GM13977 (cell line): ENCODE data around the gene MRGPRX3.
A peak's percentile ranks its signal among the peaks of the same experiment; 100 is the strongest.

ENCODE experiments used
- DNase-seq: peaks from one replicate; pipeline ENCODE4 v3.0.0; 2012; ENCODE audit warnings: low spot score
- CTCF ChIP-seq: IDR thresholded peaks from 2 replicates; pipeline ENCODE4 v1.5.1; 2012; ENCODE audit warnings: mild to moderate bottlenecking, control low read depth; ENCODE audit not compliant: insufficient read depth; ENCODE audit errors: extremely low read depth, missing control alignments
- in situ Hi-C: fragments of 300-500 bp; cut with MboI; formaldehyde crosslinking; loops from one replicate; pipeline ENCODE4 v1.12.0; 2022; ENCODE audit warnings: low sequenced_read_pairs, low pct_unique_long_range_greater_than_20kb, mixed read lengths, inconsistent platforms; ENCODE audit not compliant: unreplicated experiment

MRGPRX3 gene

DNA sequence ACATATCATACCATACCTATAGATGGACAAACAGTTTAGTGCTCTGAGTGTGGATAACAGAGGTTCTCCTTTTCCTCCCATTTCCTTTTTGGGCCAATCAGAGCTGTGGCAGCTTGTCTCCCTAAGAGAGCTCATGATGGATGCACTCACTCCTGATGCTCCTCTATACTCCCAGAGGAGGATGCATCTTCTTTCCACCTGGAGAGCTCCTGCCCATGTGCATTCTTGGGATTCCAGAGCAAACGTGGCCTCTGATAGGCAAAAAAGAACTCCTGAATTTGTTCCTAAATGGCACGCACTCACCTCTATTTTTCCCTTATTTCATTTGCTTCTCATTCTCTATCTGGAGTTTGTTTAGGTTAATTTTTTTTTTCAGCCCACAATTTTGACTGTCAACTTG is 2.9 kb downstream of the MRGPRX3 start:
- DNase-seq, result no peak
- TF ChIP-seq CTCF, result no peak
- in situ Hi-C loops, result no loop called here

- DNase-seq, result no peak
- in situ Hi-C loops, result no loop called here
- TF ChIP-seq CTCF, result no peak
Measured at GRCh38 chr11:18137186-18137800, 4.9 kb downstream of the MRGPRX3 start.

GRCh38 chr11:18140145-18140544 is 7.8 kb downstream of the MRGPRX3 start:
- TF ChIP-seq CTCF, result no peak
- in situ Hi-C loops, result no loop called here
- no peak for DNase-seq

DNA sequence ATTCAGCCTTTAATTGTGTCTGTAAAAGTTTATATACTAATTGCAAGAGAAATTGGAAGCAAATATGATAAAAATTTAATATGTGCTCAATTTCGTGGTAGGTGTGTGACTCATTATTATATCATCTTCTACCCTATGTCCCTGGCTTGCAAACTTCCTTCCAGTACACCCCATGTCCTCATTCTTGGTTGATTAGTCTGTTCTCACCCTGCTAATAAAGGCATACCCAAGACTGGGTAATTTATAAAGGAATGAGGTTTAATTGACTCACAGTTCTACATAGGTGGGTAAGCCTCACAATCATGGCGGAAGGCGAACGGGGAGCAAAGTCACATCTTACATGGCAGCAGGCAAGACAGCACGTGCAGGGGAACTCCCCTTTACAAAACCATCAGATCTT is 11.9 kb downstream of the MRGPRX3 start:
- in situ Hi-C loops, result no loop called here
- no peak for DNase-seq
- no peak for TF ChIP-seq CTCF

DNA sequence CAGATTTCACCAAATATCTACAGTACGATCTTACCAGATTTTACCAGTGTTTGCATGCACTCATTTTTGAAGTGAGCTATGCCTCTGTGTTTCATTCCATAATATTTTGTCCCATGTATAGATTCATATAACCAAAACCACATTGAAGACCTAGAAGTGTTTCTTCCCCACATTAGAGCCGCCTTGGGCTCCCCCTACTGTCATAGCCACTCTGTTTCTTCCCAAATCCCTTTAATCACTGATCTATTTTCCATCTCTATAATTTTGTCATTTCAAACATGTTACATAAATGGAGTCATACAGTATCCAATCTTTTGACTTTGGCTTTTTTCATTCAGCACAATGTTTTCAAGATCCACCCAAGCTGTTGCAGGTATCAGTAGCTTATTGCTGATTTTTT is 12.7 kb downstream of the MRGPRX3 start:
- TF ChIP-seq CTCF, result peak; percentile 10
- in situ Hi-C loops, result no loop called here
- DNase-seq, result no peak

DNA sequence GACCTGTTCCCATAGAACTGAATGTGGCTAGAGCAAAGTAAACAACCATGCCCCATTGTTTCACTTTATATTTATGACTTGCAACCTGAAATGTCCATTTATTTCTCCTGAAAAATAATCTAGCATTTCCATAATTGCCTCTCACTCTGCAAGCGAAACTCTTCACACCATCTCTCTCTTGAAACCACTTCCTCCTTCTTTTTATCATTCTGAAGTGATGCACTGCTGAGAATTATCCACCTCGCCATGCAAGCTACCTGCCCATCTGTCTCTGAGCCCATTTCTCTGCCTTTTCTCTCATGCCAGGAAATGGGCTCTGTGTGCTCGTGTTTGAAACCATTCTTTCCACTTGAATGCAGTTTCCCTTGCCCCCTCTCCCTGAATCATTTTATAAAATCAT is 13.5 kb downstream of the MRGPRX3 start:
- in situ Hi-C loops, result no loop called here
- no peak for TF ChIP-seq CTCF

GRCh38 chr11:18151581-18151980 is 19.2 kb downstream of the MRGPRX3 start:
- in situ Hi-C loops, result no loop called here
- TF ChIP-seq CTCF, result no peak
- no peak for DNase-seq

More for the DNA sequence above, 13.5 kb downstream of the MRGPRX3 start:
- DNase-seq, result no peak
